SHP77 treated with DMSO at 0.1 percent for 48 hours (cell line): ENCODE measurements around the gene CHAC1.

ENCODE experiments used
- DNase-seq: peaks from one replicate; lab custom pipeline; 2025; lab: John Stamatoyannopoulos, UW

The CHAC1 gene

GRCh38 chr15:40923551-40923950, 29.7 kb upstream of the CHAC1 start:
- no peak for DNase-seq

GRCh38 chr15:40925495-40925862, 27.8 kb upstream of the CHAC1 start:
- no peak for DNase-seq

GRCh38 chr15:40925863-40926658, 27.2 kb upstream of the CHAC1 start:
- no peak for DNase-seq

- DNase-seq = no peak
Measured at GRCh38 chr15:40926659-40927494, 26.4 kb upstream of the CHAC1 start.

- DNase-seq = no peak
Measured at GRCh38 chr15:40927495-40927872, 25.8 kb upstream of the CHAC1 start.

- no peak for DNase-seq
Measured at GRCh38 chr15:40927873-40928806, 25.1 kb upstream of the CHAC1 start.

GRCh38 chr15:40928821-40929659, 24.2 kb upstream of the CHAC1 start, which contains the start of gene DLL4:
Gene DLL4 (plus strand): TSS chr15:40929340. CDS start chr15:40929669, 329 bp downstream.
- DNase-seq = peak; percentile 75

- DNase-seq = peak; percentile 47
Measured at GRCh38 chr15:40929660-40930429, 23.4 kb upstream of the CHAC1 start.

GRCh38 chr15:40930430-40931299, 22.6 kb upstream of the CHAC1 start:
- DNase-seq = no peak

GRCh38 chr15:40931300-40932142, 21.8 kb upstream of the CHAC1 start:
- no peak for DNase-seq

GRCh38 chr15:40932156-40932555, 21.1 kb upstream of the CHAC1 start:
- peak; percentile 54 for DNase-seq

GRCh38 chr15:40932649-40933516, 20.4 kb upstream of the CHAC1 start:
- no peak for DNase-seq

- no peak for DNase-seq
Measured at GRCh38 chr15:40933517-40933902, 19.8 kb upstream of the CHAC1 start.

GRCh38 chr15:40934457-40934856, 18.8 kb upstream of the CHAC1 start:
- no peak for DNase-seq

- DNase-seq = no peak
Measured at GRCh38 chr15:40936234-40936708, 17.0 kb upstream of the CHAC1 start.

GRCh38 chr15:40936709-40937666, 16.3 kb upstream of the CHAC1 start:
- no peak for DNase-seq
